Measurements from ENCODE around the gene LDLRAD3.

- TF ChIP-seq, protein P1, sequence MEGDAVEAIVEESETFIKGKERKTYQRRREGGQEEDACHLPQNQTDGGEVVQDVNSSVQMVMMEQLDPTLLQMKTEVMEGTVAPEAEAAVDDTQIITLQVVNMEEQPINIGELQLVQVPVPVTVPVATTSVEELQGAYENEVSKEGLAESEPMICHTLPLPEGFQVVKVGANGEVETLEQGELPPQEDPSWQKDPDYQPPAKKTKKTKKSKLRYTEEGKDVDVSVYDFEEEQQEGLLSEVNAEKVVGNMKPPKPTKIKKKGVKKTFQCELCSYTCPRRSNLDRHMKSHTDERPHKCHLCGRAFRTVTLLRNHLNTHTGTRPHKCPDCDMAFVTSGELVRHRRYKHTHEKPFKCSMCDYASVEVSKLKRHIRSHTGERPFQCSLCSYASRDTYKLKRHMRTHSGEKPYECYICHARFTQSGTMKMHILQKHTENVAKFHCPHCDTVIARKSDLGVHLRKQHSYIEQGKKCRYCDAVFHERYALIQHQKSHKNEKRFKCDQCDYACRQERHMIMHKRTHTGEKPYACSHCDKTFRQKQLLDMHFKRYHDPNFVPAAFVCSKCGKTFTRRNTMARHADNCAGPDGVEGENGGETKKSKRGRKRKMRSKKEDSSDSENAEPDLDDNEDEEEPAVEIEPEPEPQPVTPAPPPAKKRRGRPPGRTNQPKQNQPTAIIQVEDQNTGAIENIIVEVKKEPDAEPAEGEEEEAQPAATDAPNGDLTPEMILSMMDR (IDR thresholded peaks at IDR 0.05), result no peak
- TF ChIP-seq POLR2AphosphoS5 (IDR thresholded peaks at IDR 0.05; ENCODE audit: low read depth, low read length) (no peak), TCF7L2 (IDR thresholded peaks at IDR 0.05; ENCODE audit: low read depth, low read length) (no peak)
These were observed 321.1 kb downstream of the LDLRAD3 start for GRCh38 chr11:36264973-36265344.

All from Panc1 (cell line).